Lung (tissue), 12 donors: ENCODE data around the gene QRFP. TPM values are rescaled to one million over a fixed set of nuclear protein-coding genes. Genes with fewer than 3 reads are reported as not detected.
"Not testable (repeated sequence)": the region's sequence is repeated elsewhere in the genome, so short reads cannot be mapped to it uniquely, and the experiment has no call there.

Experiments used
- ATAC-seq: fragments of 200-7000 bp; cut with Tn5 transposase; one replicate; pipeline ENCODE4 v1.9.1; 2020; ENCODE audit warnings: moderate number of reproducible peaks; ENCODE audit not compliant: insufficient read depth, low FRiP score
- DNase-seq, 3 donors: peaks; one replicate each; pipeline ENCODE4 v3.0.0-alpha.2; 2013 to 2017
- H3K27ac ChIP-seq, 2 donors: one replicate each; pipeline ENCODE4 v1.5.1; 2013; ENCODE audit warnings: mild to moderate bottlenecking in 2 of 2, moderate library complexity in 2 of 2, control low read depth in 1 of 2, inconsistent platforms in 1 of 2, low read depth in 1 of 2, low read length in 1 of 2
- H3K27me3 ChIP-seq, 3 donors: one replicate each; pipeline ENCODE4 v1.5.1; 2013; ENCODE audit warnings: low read length in 2 of 3; ENCODE audit not compliant: control insufficient read depth in 3 of 3, insufficient read depth in 3 of 3
- H3K36me3 ChIP-seq, 4 donors: one replicate each; pipeline ENCODE4 v1.5.1; 2013; ENCODE audit warnings: low read length in 4 of 4, mild to moderate bottlenecking in 1 of 4, moderate library complexity in 1 of 4; ENCODE audit not compliant: control insufficient read depth in 4 of 4, insufficient read depth in 4 of 4
- H3K4me1 ChIP-seq, 5 donors: one replicate each; pipeline ENCODE4 v1.5.1; 2013; ENCODE audit warnings: low read length in 5 of 5, mild to moderate bottlenecking in 2 of 5, moderate library complexity in 1 of 5; ENCODE audit not compliant: control insufficient read depth in 5 of 5, insufficient read depth in 5 of 5
- H3K4me3 ChIP-seq: one replicate; pipeline ENCODE4 v1.5.1; 2013; ENCODE audit warnings: mild to moderate bottlenecking, control low read depth, moderate library complexity
- H3K9ac ChIP-seq, 2 donors: one replicate each; pipeline ENCODE4 v1.5.1; 2013; ENCODE audit warnings: low read length in 2 of 2, control low read depth in 1 of 2; ENCODE audit not compliant: insufficient read depth in 1 of 2
- H3K9me3 ChIP-seq, 4 donors: one replicate each; pipeline ENCODE4 v1.5.1; 2013; ENCODE audit warnings: low read length in 3 of 4, mild to moderate bottlenecking in 1 of 4, moderate library complexity in 1 of 4; ENCODE audit not compliant: control insufficient read depth in 4 of 4, insufficient read depth in 3 of 4
- CTCF ChIP-seq: IDR thresholded peaks from 2 replicates; pipeline ENCODE4 v1.5.1; 2012; ENCODE audit warnings: mild to moderate bottlenecking; ENCODE audit errors: control extremely low read depth, extremely low read depth
- WGBS, 2 donors: extraction: QIAGEN DNeasy Blood & Tissue Kit; methylation state at CpG; one replicate each; pipeline ENCODE4 v1.1.7; 2013; 5-methylcytosine and 5-hydroxymethylcytosine counted together
- polyA plus RNA-seq, 2 donors: library from polyadenylated mRNA; stranded (reverse); fragments of 200-250 nt; gene quantifications; one replicate each; pipeline ENCODE4 v1.2.1, GENCODE V29; 2013
- total RNA-seq, 2 donors: library from RNA; depleted of rRNA in 1 of 2; stranded (reverse); fragments of >200 nt in 1 of 2; gene quantifications; one replicate each; pipeline ENCODE4 v1.2.1, GENCODE V29; 2014 to 2021
- donor health status: control.
- donor health status: control.
- donor health status: Bipolar disorder and iron deficiency.
- donor health status: healthy.
- donor health status: DM: yes; HTN: yes; CAD: no.

Gene QRFP
- total and polyA plus RNA-seq, 4 donors: 0.13 to 0.16 TPM; not detected in 2

DNA sequence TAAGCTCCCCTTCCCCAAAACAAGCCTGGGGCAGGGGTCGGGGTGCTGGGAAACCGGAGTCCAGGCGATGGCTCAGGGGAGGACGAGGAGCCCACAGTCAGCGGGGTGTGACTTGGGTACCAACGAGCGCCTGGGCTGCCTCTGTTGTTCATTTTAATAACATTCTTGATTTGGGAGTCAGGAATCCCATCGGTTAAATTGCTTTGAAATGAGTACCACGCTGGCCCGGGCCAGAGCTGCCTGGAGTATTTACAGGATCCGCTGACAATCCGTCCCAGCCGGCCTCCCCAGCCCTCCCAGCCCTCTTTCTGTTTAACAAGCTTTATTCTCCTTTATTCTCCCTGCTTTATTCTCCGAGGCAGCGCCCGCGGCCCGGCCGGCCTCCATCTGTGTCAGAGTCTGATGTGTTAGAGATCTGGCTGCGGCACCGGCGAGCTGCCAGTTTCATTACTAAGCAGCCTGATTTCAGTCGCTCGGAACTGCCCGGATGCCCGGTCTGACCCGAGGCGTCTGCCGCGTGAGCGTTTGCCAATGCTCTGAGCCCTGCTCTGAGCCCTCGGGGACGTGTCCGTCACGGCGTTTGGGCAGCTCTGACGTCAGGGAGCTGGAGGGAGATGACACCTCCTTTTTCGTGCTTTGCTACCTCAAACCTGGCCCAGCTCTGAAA is 16.5 kb upstream of the QRFP start:
- Histone ChIP-seq H3K36me3 (no peaks in the 10 kb centered on the region), H3K27ac (no peak overlapping the region), H3K4me1 (no peaks in the 10 kb centered on the region), H3K9me3 (no peaks in the 10 kb centered on the region), H3K27me3 (peaks cover 0 to 16% (median 0%) of the 10 kb centered on the region in 3 donors), H3K9ac (no peak overlapping the region), H3K4me3 (no peak overlapping the region)
- DNase-seq: peak; percentile 45 to 74 (median 54)
- TF ChIP-seq CTCF: no peak
- 55 to 73% methylated on average over 38 of the region's 38 CpGs for WGBS, 2 donors
- ATAC-seq: no peak

DNA sequence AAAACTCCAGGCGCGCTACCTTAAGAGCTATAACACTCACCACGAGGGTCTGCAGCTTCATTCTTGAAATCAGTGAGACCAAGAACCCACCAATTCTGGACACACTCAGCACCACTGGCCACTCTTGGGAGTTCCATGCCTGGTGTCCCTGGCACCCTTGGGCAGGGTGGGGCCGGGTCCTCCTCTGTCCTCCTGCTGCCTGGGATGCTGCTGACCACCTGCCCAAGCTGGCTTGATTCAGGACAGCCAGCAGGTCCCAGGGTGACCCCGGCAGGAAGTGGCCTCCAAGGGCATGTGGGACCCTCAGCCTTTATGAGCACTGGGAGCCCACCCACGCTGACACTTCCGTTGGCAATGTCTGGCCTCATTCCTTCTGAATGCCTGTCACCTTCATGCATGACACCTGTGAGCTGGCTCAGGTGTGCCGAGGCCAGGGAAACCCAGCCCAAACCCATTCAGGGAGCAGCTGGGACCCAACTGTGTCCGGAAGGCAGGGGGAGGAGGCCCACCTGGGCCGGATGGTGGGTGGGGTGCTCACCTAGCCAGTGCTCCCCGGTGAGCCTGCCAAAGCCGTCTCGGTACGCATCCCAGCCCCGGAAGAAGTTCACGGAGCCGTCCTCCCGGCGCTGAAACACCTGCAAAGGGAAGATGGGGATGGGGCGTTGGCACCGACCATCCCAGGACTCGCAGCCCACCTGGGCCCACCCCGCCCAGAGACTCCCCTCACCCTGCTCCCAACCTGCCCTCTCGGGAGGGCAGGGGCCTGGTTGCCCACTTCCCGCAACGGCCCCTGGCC is 14.8 kb upstream of the QRFP start:
- WGBS, 2 donors: 87 to 94% methylated on average over 26 of the region's 26 CpGs
- Histone ChIP-seq H3K9ac (no peak overlapping the region), H3K36me3 (no peaks in the 10 kb centered on the region), H3K27me3 (peaks cover 0 to 14% (median 0%) of the 10 kb centered on the region in 3 donors), H3K9me3 (no peaks in the 10 kb centered on the region), H3K27ac (no peak overlapping the region), H3K4me1 (no peaks in the 10 kb centered on the region), H3K4me3 (no peak overlapping the region)
- no peak for TF ChIP-seq CTCF
- DNase-seq (no peak), ATAC-seq (no peak)

- not testable (repeated sequence) for ATAC-seq, H3K9me3 ChIP-seq, H3K9ac ChIP-seq, H3K4me3 ChIP-seq, H3K36me3 ChIP-seq, H3K4me1 ChIP-seq, H3K27ac ChIP-seq, DNase-seq
- H3K27me3 ChIP-seq: peaks cover 0 to 13% (median 0%) of the 10 kb centered on the region in 3 donors
- WGBS, 2 donors: 50 to 60% methylated on average over 1 of the region's 1 CpG
These were observed 14.1 kb upstream of the QRFP start for GRCh38 chr9:130910670-130911069.

GRCh38 chr9:130910041-130910440 is 13.4 kb upstream of the QRFP start:
- peaks cover 0 to 11% (median 0%) of the 10 kb centered on the region in 3 donors for H3K27me3 ChIP-seq
- H3K9me3 ChIP-seq, H3K27ac ChIP-seq, H3K9ac ChIP-seq, H3K36me3 ChIP-seq, DNase-seq, H3K4me1 ChIP-seq, ATAC-seq, H3K4me3 ChIP-seq: not testable (repeated sequence)
- 90 to 91% methylated on average over 18 to 27 of the region's 27 CpGs for WGBS, 2 donors
